Hepatocyte (in vitro differentiated cells): ENCODE measurements around the gene UBE2L5.

Experiments used
- CTCF ChIP-seq: fragments of 200-600 bp; sonication (generic); IDR thresholded peaks from 2 replicates; pipeline ENCODE4 v1.5.1; 2016; ENCODE audit warnings: antibody characterized with exemption, mild to moderate bottlenecking; ENCODE audit not compliant: poor library complexity
- EZH2 ChIP-seq: fragments of 200-600 bp; sonication (generic); IDR thresholded peaks from 2 replicates; pipeline ENCODE4 v1.6.1; 2016; ENCODE audit warnings: antibody characterized with exemption, mild to moderate bottlenecking, borderline replicate concordance
- EZH2phosphoT487 ChIP-seq: fragments of 200-600 bp; sonication (generic); IDR thresholded peaks from one replicate; pipeline ENCODE4 v1.6.1; 2018; ENCODE audit warnings: antibody characterized with exemption, mild to moderate bottlenecking, low read depth, moderate library complexity; ENCODE audit not compliant: unreplicated experiment, severe bottlenecking

DNA sequence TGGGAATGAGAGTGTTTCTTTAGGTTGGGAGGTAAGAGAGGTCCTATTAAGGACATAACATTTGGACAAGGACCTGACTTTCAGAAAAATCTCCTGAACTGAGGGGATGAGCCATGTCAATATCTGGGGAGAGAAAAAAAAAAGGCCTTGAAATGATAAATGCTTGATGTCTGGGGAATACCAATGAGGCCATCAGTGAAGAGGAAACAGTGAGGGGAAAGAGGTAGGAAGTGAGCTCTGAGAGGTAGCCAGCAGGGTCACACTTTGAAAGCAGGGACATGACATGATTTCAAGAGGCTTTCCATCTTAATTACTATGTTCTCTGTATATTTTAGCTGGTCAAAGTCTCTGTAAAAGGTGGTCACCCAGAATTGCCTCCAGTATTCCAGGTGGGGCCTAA, 9.9 kb upstream of the UBE2L5 start:
- no peak for TF ChIP-seq CTCF
- no peak for TF ChIP-seq EZH2
- TF ChIP-seq EZH2phosphoT487: no peak
